Suprapubic skin (tissue), 4 donors: Measurements from ENCODE around the gene ADORA2A.

Experiments
- EP300 ChIP-seq: sonication (generic); formaldehyde crosslinking; IDR thresholded peaks from one replicate; pipeline ENCODE4 v1.6.1; 2017; ENCODE audit warnings: antibody characterized with exemption
- POLR2AphosphoS5 ChIP-seq, 3 donors: sonication (generic); formaldehyde crosslinking; IDR thresholded peaks; one replicate each; pipeline ENCODE4 v1.6.1; 2017; ENCODE audit warnings: antibody characterized with exemption in 3 of 3
- TF ChIP-seq, protein P1 (sequence below), 2 donors: fragments of 200-600 bp in 1 of 2; fragments of 450-650 bp in 1 of 2; sonication (generic) in 1 of 2; IDR thresholded peaks; one replicate each; pipeline ENCODE4 v1.5.1; 2016 to 2019; ENCODE audit warnings: antibody characterized with exemption in 2 of 2, mild to moderate bottlenecking in 1 of 2, moderate library complexity in 1 of 2

DNA sequence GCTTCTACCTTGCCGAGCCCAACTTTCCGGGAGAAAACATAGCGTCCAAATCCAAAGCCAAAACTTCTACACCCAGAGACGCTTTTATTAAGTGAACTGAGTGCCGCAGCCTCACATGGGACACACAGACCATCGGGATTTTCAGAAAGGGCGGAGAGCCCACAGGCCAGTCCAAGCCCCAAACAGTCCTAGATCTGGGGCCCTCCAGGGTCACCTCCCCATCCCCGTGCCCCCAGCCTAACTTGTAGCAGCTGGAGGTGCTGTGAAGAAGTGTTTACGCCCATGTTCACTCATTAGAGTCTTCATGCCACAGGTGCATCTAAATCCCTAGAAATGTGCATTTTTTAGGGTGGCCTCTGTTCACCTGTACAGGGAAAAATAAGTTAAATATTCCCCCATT lies 14.1 kb upstream of the ADORA2A start:
- TF ChIP-seq, protein P1, sequence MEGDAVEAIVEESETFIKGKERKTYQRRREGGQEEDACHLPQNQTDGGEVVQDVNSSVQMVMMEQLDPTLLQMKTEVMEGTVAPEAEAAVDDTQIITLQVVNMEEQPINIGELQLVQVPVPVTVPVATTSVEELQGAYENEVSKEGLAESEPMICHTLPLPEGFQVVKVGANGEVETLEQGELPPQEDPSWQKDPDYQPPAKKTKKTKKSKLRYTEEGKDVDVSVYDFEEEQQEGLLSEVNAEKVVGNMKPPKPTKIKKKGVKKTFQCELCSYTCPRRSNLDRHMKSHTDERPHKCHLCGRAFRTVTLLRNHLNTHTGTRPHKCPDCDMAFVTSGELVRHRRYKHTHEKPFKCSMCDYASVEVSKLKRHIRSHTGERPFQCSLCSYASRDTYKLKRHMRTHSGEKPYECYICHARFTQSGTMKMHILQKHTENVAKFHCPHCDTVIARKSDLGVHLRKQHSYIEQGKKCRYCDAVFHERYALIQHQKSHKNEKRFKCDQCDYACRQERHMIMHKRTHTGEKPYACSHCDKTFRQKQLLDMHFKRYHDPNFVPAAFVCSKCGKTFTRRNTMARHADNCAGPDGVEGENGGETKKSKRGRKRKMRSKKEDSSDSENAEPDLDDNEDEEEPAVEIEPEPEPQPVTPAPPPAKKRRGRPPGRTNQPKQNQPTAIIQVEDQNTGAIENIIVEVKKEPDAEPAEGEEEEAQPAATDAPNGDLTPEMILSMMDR (IDR thresholded peaks at IDR 0.05): no peak
- TF ChIP-seq EP300 (no peak), POLR2AphosphoS5 (IDR thresholded peaks at IDR 0.05) (no peak)
